Measurements from ENCODE around the gene KLF5. TPM values are rescaled to one million over a fixed set of nuclear protein-coding genes. Genes with fewer than 3 reads are reported as not detected.

Gene KLF5
- total and polyA plus RNA-seq, 2 of the 4 experiments (the other 2 are of a cell fraction): 5.4 to 8.8 TPM

DNA sequence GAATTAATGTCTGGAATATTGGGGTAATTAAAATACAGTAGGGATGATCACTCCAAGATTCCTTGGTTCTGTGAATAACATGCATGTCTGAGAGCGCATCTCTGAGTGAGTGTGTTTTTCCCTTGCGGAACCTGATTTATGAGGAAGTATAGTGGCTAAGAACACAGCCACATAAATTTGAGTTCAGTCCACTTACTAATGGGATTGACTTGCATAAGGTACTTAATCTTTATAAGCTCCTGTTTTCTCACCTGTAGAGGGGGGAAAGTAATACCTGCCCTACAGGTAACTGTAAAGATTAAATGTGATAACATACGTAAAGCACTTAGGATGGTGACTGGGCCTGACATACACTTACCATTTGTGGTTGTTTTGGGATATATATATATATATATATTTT, 60.8 kb downstream of the KLF5 start:
- intact Hi-C loops (cut with micrococcal nuclease): no loop called here
- POLR2A ChIA-PET (ENCODE audit: unreplicated experiment): no interaction called here

More for the DNA sequence above, 60.8 kb downstream of the KLF5 start:
- DNase-seq: no peak
- Histone ChIP-seq H2AK9ac (replicated peaks; ENCODE audit: low read depth, low read length, poor library complexity) (no peak overlapping the region), H3K4me1 (ENCODE audit: control insufficient read depth, insufficient read depth, low read length) (no peaks in the 10 kb centered on the region), H3K79me1 (ENCODE audit: low read depth in 1 of 2, low read length in 2 of 2) (no peaks in the 10 kb centered on the region), H2AFZ (replicated peaks; ENCODE audit: low read length, poor library complexity) (no peak overlapping the region), H3K9ac (ENCODE audit: low read depth, low read length) (no peak overlapping the region), H4K20me1 (ENCODE audit: insufficient read depth, low read length) (no peaks in the 10 kb centered on the region), H2AK5ac (ENCODE audit: low read depth, low read length) (no peak overlapping the region), H4K5ac (ENCODE audit: low read depth, low read length) (no peak overlapping the region), H3K56ac (ENCODE audit: extremely low read depth, insufficient read depth, low read length) (no peak overlapping the region), H3K23ac (ENCODE audit: low read depth, low read length) (no peak overlapping the region), H2BK120ac (ENCODE audit: low read depth, low read length) (no peak overlapping the region), H4K8ac (ENCODE audit: low read depth in 2 of 2, low read length in 2 of 2) (no peak overlapping the region), H3K18ac (ENCODE audit: low read depth, low read length) (no peak overlapping the region), H3K4me2 (ENCODE audit: low read depth, low read length) (no peak overlapping the region), H4K91ac (ENCODE audit: insufficient read depth, low read depth, low read length) (no peak overlapping the region), H3K4ac (ENCODE audit: low read depth, low read length) (no peak overlapping the region), H2BK20ac (ENCODE audit: low read depth, low read length) (no peak overlapping the region), H3K27ac (ENCODE audit: insufficient read depth, low read length) (no peak overlapping the region), H3K9me3 (ENCODE audit: control insufficient read depth, insufficient read depth, low read length) (no peaks in the 10 kb centered on the region), H3K4me3 (ENCODE audit: insufficient read depth, low read depth, low read length) (no peak overlapping the region), H3K14ac (replicated peaks; ENCODE audit: low read depth, low read length) (no peak overlapping the region), H2BK5ac (ENCODE audit: low read depth, low read length, poor library complexity, severe bottlenecking) (no peak overlapping the region), H2BK15ac (ENCODE audit: low read depth, low read length) (no peak overlapping the region), H3K9me1 (ENCODE audit: insufficient read depth, low read length) (no peaks in the 10 kb centered on the region), H3K27me3 (ENCODE audit: control insufficient read depth, insufficient read depth, low read length) (no peaks in the 10 kb centered on the region), H3K36me3 (ENCODE audit: control insufficient read depth, insufficient read depth, low read length) (no peaks in the 10 kb centered on the region)
- no CpG with 5 or more reads among the region's 3 CpGs for WGBS, 2 experiments (ENCODE audit: extremely low coverage in 2 of 2, insufficient read length in 1 of 2)
- CTCF ChIA-PET: no interaction called here
- TF ChIP-seq SMC3 (IDR thresholded peaks at IDR 0.05; ENCODE audit: low read depth, low read length): no peak
- TF ChIP-seq, protein P1, sequence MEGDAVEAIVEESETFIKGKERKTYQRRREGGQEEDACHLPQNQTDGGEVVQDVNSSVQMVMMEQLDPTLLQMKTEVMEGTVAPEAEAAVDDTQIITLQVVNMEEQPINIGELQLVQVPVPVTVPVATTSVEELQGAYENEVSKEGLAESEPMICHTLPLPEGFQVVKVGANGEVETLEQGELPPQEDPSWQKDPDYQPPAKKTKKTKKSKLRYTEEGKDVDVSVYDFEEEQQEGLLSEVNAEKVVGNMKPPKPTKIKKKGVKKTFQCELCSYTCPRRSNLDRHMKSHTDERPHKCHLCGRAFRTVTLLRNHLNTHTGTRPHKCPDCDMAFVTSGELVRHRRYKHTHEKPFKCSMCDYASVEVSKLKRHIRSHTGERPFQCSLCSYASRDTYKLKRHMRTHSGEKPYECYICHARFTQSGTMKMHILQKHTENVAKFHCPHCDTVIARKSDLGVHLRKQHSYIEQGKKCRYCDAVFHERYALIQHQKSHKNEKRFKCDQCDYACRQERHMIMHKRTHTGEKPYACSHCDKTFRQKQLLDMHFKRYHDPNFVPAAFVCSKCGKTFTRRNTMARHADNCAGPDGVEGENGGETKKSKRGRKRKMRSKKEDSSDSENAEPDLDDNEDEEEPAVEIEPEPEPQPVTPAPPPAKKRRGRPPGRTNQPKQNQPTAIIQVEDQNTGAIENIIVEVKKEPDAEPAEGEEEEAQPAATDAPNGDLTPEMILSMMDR (conservative IDR thresholded peaks at IDR 0.05; ENCODE audit: low read depth, low read length): no peak
- no peak for TF ChIP-seq MAFK (IDR thresholded peaks at IDR 0.05; ENCODE audit: low read depth, low read length)
- TF ChIP-seq, protein P2, sequence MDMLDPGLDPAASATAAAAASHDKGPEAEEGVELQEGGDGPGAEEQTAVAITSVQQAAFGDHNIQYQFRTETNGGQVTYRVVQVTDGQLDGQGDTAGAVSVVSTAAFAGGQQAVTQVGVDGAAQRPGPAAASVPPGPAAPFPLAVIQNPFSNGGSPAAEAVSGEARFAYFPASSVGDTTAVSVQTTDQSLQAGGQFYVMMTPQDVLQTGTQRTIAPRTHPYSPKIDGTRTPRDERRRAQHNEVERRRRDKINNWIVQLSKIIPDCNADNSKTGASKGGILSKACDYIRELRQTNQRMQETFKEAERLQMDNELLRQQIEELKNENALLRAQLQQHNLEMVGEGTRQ (IDR thresholded peaks at IDR 0.05; ENCODE audit: low read depth, low read length): no peak
- TF ChIP-seq POLR2A (IDR thresholded peaks at IDR 0.05; ENCODE audit: low read depth, low read length): no peak
- no peak for TF ChIP-seq RFX5 (IDR thresholded peaks at IDR 0.05; ENCODE audit: low read depth, low read length)
- TF ChIP-seq MXI1 (IDR thresholded peaks at IDR 0.05; ENCODE audit: borderline replicate concordance, low read depth, low read length): no peak
- in situ Hi-C loops (cut with MboI; ENCODE audit: low sequenced_read_pairs): no loop called here
- no peak for ATAC-seq (ENCODE audit: low read depth)
- BruUV-seq (replicated peaks): no TSS peak
- dilution Hi-C loops (cut with HindIII; ENCODE audit: low sequenced_read_pairs, unreplicated experiment): no loop called here

Small RNAs within 50 kb of the gene (microRNA-seq; reads per million reads assigned to microRNA genes)
- not detected for gene RNU6-66P (ENCODE audit: insufficient read depth, insufficient read length)

Small RNAs within 50 kb of the gene (small RNA-seq; reads per million reads assigned to genes)
- 0 reads per million in 5 experiments for gene RNU6-66P
